Measurements from ENCODE around the gene PRKACG. TPM values are rescaled to one million over a fixed set of nuclear protein-coding genes. Genes with fewer than 3 reads are reported as not detected.
"Not testable (repeated sequence)": the region's sequence is repeated elsewhere in the genome, so short reads cannot be mapped to it uniquely, and the experiment has no call there.

PRKACG gene
- total RNA-seq, result not detected
- polyA plus RNA-seq, result not detected
- 0 reads per million in 6 experiments for total RNA-seq

GRCh38 chr9:69014013-69014412 is at the start of gene PRKACG:
Gene PRKACG (minus strand): TSS chr9:69014113. CDS start chr9:69014092, 21 bp downstream.
- POLR2A ChIA-PET, result no interaction called here
- no peak for DNase-seq
- Mint-ChIP-seq H3K27ac (peak within 1 kb of the TSS in 1 of 10 donors; percentile 31), H3K4me1 (peaks cover 10 to 21% (median 19%) of the 10 kb centered on the region in 4 donors), H3K36me3 (peaks cover 0 to 1% (median 0%) of the 10 kb centered on the region in 3 donors), H3K9me3 (no peaks in the 10 kb centered on the region), H3K4me3 (peak within 1 kb of the TSS in 7 of 10 donors; percentile 0 to 68 (median 42)), H3K27me3 (peaks cover 6 to 26% (median 10%) of the 10 kb centered on the region in 5 donors)
- ATAC-seq, result no peak

GRCh38 chr9:69062195-69062594 is 48.3 kb upstream of the PRKACG start:
- peaks cover 16 to 78% (median 39%) of the 10 kb centered on the region in 3 donors for H3K36me3 Mint-ChIP-seq
- no peaks in the 10 kb centered on the region for H3K9me3 Mint-ChIP-seq
- no peaks in the 10 kb centered on the region for H3K27me3 Mint-ChIP-seq
- H3K27ac Mint-ChIP-seq, result peak overlapping the region in 1 of 10 donors; percentile 77
- POLR2A ChIA-PET, result no interaction called here
- ATAC-seq, result no peak
- no peak for DNase-seq
- H3K4me3 Mint-ChIP-seq, result no peak overlapping the region
- H3K4me1 Mint-ChIP-seq, result peaks cover 7 to 14% (median 9%) of the 10 kb centered on the region in 4 donors

GRCh38 chr9:69060766-69061165 is 46.9 kb upstream of the PRKACG start:
- Mint-ChIP-seq H3K27me3 (no peaks in the 10 kb centered on the region), H3K4me3 (no peak overlapping the region), H3K27ac (peak overlapping the region in 3 of 10 donors; percentile 31 to 53 (median 32)), H3K9me3 (no peaks in the 10 kb centered on the region), H3K4me1 (peaks cover 7 to 14% (median 12%) of the 10 kb centered on the region in 4 donors), H3K36me3 (peaks cover 7 to 78% (median 33%) of the 10 kb centered on the region in 3 donors)
- POLR2A ChIA-PET, result no interaction called here
- no peak for DNase-seq
- no peak for ATAC-seq

GRCh38 chr9:69058101-69058500 is 44.2 kb upstream of the PRKACG start:
- H3K27ac Mint-ChIP-seq, result peak overlapping the region in 1 of 10 donors; percentile 26
- H3K4me1 Mint-ChIP-seq, result peaks cover 7 to 14% (median 13%) of the 10 kb centered on the region in 4 donors
- H3K4me3 Mint-ChIP-seq, result no peak overlapping the region
- H3K9me3 Mint-ChIP-seq, result no peaks in the 10 kb centered on the region
- POLR2A ChIA-PET, result no interaction called here
- peaks cover 6 to 83% (median 30%) of the 10 kb centered on the region in 3 donors for H3K36me3 Mint-ChIP-seq
- DNase-seq (no peak), ATAC-seq (no peak)
- H3K27me3 Mint-ChIP-seq, result no peaks in the 10 kb centered on the region

GRCh38 chr9:69056191-69056815 is 42.4 kb upstream of the PRKACG start:
- H3K9me3 Mint-ChIP-seq, result no peaks in the 10 kb centered on the region
- peaks cover 7 to 14% (median 13%) of the 10 kb centered on the region in 4 donors for H3K4me1 Mint-ChIP-seq
- H3K36me3 Mint-ChIP-seq, result peaks cover 6 to 88% (median 28%) of the 10 kb centered on the region in 3 donors
- H3K27me3 Mint-ChIP-seq, result no peaks in the 10 kb centered on the region
- H3K4me3 Mint-ChIP-seq, result no peak overlapping the region
- peak overlapping the region in 1 of 10 donors; percentile 42 for H3K27ac Mint-ChIP-seq
- POLR2A ChIA-PET, result no interaction called here
- ATAC-seq (no peak), DNase-seq (no peak)

- Mint-ChIP-seq H3K36me3 (peaks cover 0 to 78% (median 23%) of the 10 kb centered on the region in 3 donors), H3K4me1 (peaks cover 2 to 7% (median 5%) of the 10 kb centered on the region in 4 donors), H3K27ac (peak overlapping the region in 2 of 10 donors; percentile 6 to 55), H3K27me3 (no peaks in the 10 kb centered on the region), H3K9me3 (no peaks in the 10 kb centered on the region), H3K4me3 (no peak overlapping the region)
- ATAC-seq (no peak), DNase-seq (no peak)
- POLR2A ChIA-PET, result no interaction called here
Measured at GRCh38 chr9:69054989-69055388, 41.1 kb upstream of the PRKACG start.

- H3K4me3 Mint-ChIP-seq, H3K9me3 Mint-ChIP-seq, H3K4me1 Mint-ChIP-seq, ATAC-seq, H3K27me3 Mint-ChIP-seq, DNase-seq, POLR2A ChIA-PET: not testable (repeated sequence)
- Mint-ChIP-seq H3K27ac (peak overlapping the region in 1 of 10 donors; percentile 34), H3K36me3 (peaks cover 0 to 77% (median 10%) of the 10 kb centered on the region in 3 donors)
Measured at GRCh38 chr9:69050936-69051335, 37.0 kb upstream of the PRKACG start.

GRCh38 chr9:69049094-69049493 is 35.2 kb upstream of the PRKACG start:
- Mint-ChIP-seq H3K27me3 (no peaks in the 10 kb centered on the region), H3K4me3 (no peak overlapping the region), H3K27ac (peak overlapping the region in 2 of 10 donors; percentile 10 to 18), H3K4me1 (peaks cover 8 to 19% (median 11%) of the 10 kb centered on the region in 4 donors), H3K9me3 (no peaks in the 10 kb centered on the region), H3K36me3 (peaks cover 0 to 70% (median 11%) of the 10 kb centered on the region in 3 donors)
- DNase-seq (no peak), ATAC-seq (no peak)
- POLR2A ChIA-PET, result no interaction called here

GRCh38 chr9:69047371-69047770 is 33.5 kb upstream of the PRKACG start:
- Mint-ChIP-seq H3K27ac (peak overlapping the region in 3 of 10 donors; percentile 70 to 83 (median 73)), H3K27me3 (no peaks in the 10 kb centered on the region), H3K9me3 (no peaks in the 10 kb centered on the region), H3K36me3 (peaks cover 0 to 69% (median 6%) of the 10 kb centered on the region in 3 donors), H3K4me1 (peaks cover 12 to 31% (median 24%) of the 10 kb centered on the region in 4 donors), H3K4me3 (no peak overlapping the region)
- POLR2A ChIA-PET, result no interaction called here
- DNase-seq (no peak), ATAC-seq (no peak)

GRCh38 chr9:69046723-69047122 is 32.8 kb upstream of the PRKACG start:
- no peaks in the 10 kb centered on the region for H3K27me3 Mint-ChIP-seq
- no peak for ATAC-seq
- no peak overlapping the region for H3K4me3 Mint-ChIP-seq
- DNase-seq, result no peak
- peaks cover 15 to 34% (median 27%) of the 10 kb centered on the region in 4 donors for H3K4me1 Mint-ChIP-seq
- peaks cover 0 to 66% (median 6%) of the 10 kb centered on the region in 3 donors for H3K36me3 Mint-ChIP-seq
- H3K27ac Mint-ChIP-seq, result peak overlapping the region in 4 of 10 donors; percentile 32 to 73 (median 55)
- no peaks in the 10 kb centered on the region for H3K9me3 Mint-ChIP-seq
- POLR2A ChIA-PET, result no interaction called here

- Mint-ChIP-seq H3K36me3 (peaks cover 0 to 66% (median 6%) of the 10 kb centered on the region in 3 donors), H3K4me1 (peaks cover 18 to 40% (median 32%) of the 10 kb centered on the region in 4 donors), H3K27me3 (no peaks in the 10 kb centered on the region), H3K4me3 (no peak overlapping the region), H3K9me3 (no peaks in the 10 kb centered on the region), H3K27ac (peak overlapping the region in 1 of 10 donors; percentile 30)
- ATAC-seq, result no peak
- POLR2A ChIA-PET, result no interaction called here
- no peak for DNase-seq
Measured at GRCh38 chr9:69045821-69046220, 31.9 kb upstream of the PRKACG start.

GRCh38 chr9:69044240-69045219 is 30.6 kb upstream of the PRKACG start:
- ATAC-seq, result no peak
- peaks cover 0 to 66% (median 9%) of the 10 kb centered on the region in 3 donors for H3K36me3 Mint-ChIP-seq
- peaks cover 18 to 48% (median 32%) of the 10 kb centered on the region in 4 donors for H3K4me1 Mint-ChIP-seq
- no peaks in the 10 kb centered on the region for H3K27me3 Mint-ChIP-seq
- no peak for DNase-seq
- H3K9me3 Mint-ChIP-seq, result no peaks in the 10 kb centered on the region
- H3K27ac Mint-ChIP-seq, result peak overlapping the region in 8 of 10 donors; percentile 5 to 87 (median 73)
- peak overlapping the region in 1 of 10 donors; percentile 58 for H3K4me3 Mint-ChIP-seq
- POLR2A ChIA-PET, result interaction anchor here (1.5 kb wide), 1 partner anchor 8 kb away, joined by 3 read pairs; no protein-coding TSS in a partner anchor
